Stimulated activated CD4-positive, alpha-beta T cell treated with anti-CD3 and anti-CD28 coated beads, Interleukin-15, amount 100 ng/mL, for 48 hours (primary cell): ENCODE results near the gene STK32B.
"Not testable (repeated sequence)": the region's sequence is repeated elsewhere in the genome, so short reads cannot be mapped to it uniquely, and the experiment has no call there.

ENCODE experiments used
- DNase-seq, 2 donors: peaks; one replicate each; pipeline ENCODE4 v3.0.0-alpha.2; 2020; ENCODE audit warnings: low read depth in 2 of 2

STK32B gene

GRCh38 chr4:5261866-5262265 is 210.6 kb downstream of the STK32B start:
- DNase-seq, result no peak

GRCh38 chr4:5266991-5267390 is 215.7 kb downstream of the STK32B start:
- DNase-seq, result no peak

GRCh38 chr4:5267408-5267807 is 216.1 kb downstream of the STK32B start:
- no peak for DNase-seq

GRCh38 chr4:5276475-5277075 is 225.3 kb downstream of the STK32B start:
- no peak for DNase-seq

GRCh38 chr4:5277079-5277478 is 225.8 kb downstream of the STK32B start:
- DNase-seq, result no peak

- DNase-seq, result no peak
Observed at GRCh38 chr4:5278213-5278612, 226.9 kb downstream of the STK32B start.

- DNase-seq, result not testable (repeated sequence)
Observed at GRCh38 chr4:5280069-5280468, 228.8 kb downstream of the STK32B start.

- peak in 1 of 2 donors; percentile 5 for DNase-seq
Observed at GRCh38 chr4:5280828-5281227, 229.5 kb downstream of the STK32B start.

- no peak for DNase-seq
Observed at GRCh38 chr4:5283837-5284236, 232.6 kb downstream of the STK32B start.

GRCh38 chr4:5284517-5284916 is 233.2 kb downstream of the STK32B start:
- DNase-seq, result no peak

- no peak for DNase-seq
Observed at GRCh38 chr4:5292101-5292500, 240.8 kb downstream of the STK32B start.

GRCh38 chr4:5298000-5298787 is 246.9 kb downstream of the STK32B start:
- not testable (repeated sequence) for DNase-seq

GRCh38 chr4:5300283-5300682 is 249.0 kb downstream of the STK32B start:
- DNase-seq, result no peak

GRCh38 chr4:5307928-5308327 is 256.6 kb downstream of the STK32B start:
- no peak for DNase-seq

GRCh38 chr4:5322321-5322720 is 271.0 kb downstream of the STK32B start:
- DNase-seq, result no peak

GRCh38 chr4:5330339-5330989 is 279.2 kb downstream of the STK32B start:
- no peak for DNase-seq

GRCh38 chr4:5337731-5338130 is 286.5 kb downstream of the STK32B start:
- DNase-seq, result no peak

GRCh38 chr4:5338531-5338930 is 287.3 kb downstream of the STK32B start:
- DNase-seq, result no peak

- DNase-seq, result no peak
Observed at GRCh38 chr4:5340991-5341451, 289.7 kb downstream of the STK32B start.

- DNase-seq, result no peak
Observed at GRCh38 chr4:5341526-5341925, 290.2 kb downstream of the STK32B start.

- no peak for DNase-seq
Observed at GRCh38 chr4:5355846-5356245, 304.6 kb downstream of the STK32B start.

- no peak for DNase-seq
Observed at GRCh38 chr4:5357870-5358269, 306.6 kb downstream of the STK32B start.

GRCh38 chr4:5361968-5362367 is 310.7 kb downstream of the STK32B start:
- no peak for DNase-seq
